NCI-H446 (cell line): Measurements from ENCODE around the gene TEX22.

Experiments used
- DNase-seq, 2 experiments: peaks; one replicate each; lab custom pipeline; 2025; lab: John Stamatoyannopoulos, UW

Gene TEX22

GRCh38 chr14:105456736-105457617 lies 58.6 kb downstream of the TEX22 start:
- no peak for DNase-seq

- DNase-seq: no peak
Measured at GRCh38 chr14:105458010-105458409, 59.7 kb downstream of the TEX22 start.

- no peak for DNase-seq
Measured at GRCh38 chr14:105458571-105458970, 60.2 kb downstream of the TEX22 start.

- no peak for DNase-seq
Measured at GRCh38 chr14:105460116-105460515, 61.8 kb downstream of the TEX22 start.

- DNase-seq: no peak
Measured at GRCh38 chr14:105460616-105461015, 62.3 kb downstream of the TEX22 start.

GRCh38 chr14:105461903-105462302 lies 63.6 kb downstream of the TEX22 start:
- no peak for DNase-seq
